Naive B cell (primary cell): ENCODE results near the gene MAPK8IP2. TPM values are rescaled to one million over a fixed set of nuclear protein-coding genes. Genes with fewer than 3 reads are reported as not detected.
A peak's percentile ranks its signal among the peaks of the same experiment; 100 is the strongest.

Experiments
- ATAC-seq, 2 donors: fragments of 150-1000 bp; cut with Tn5 transposase; 2 replicates each; pipeline ENCODE4 v1.10.0; 2021; ENCODE audit warnings: low read depth in 2 of 2, mild to moderate bottlenecking in 2 of 2, moderate library complexity in 2 of 2
- DNase-seq: peaks from one replicate; pipeline ENCODE4 v3.0.0; 2022
- H3K27ac Mint-ChIP-seq, 6 donors: one replicate each; pipeline ENCODE4 v1.8.0; 2020 to 2022; ENCODE audit warnings: mild to moderate bottlenecking in 6 of 6, mixed read lengths in 6 of 6, moderate library complexity in 5 of 6, inconsistent platforms in 2 of 6
- H3K27me3 Mint-ChIP-seq, 3 donors: one replicate each; pipeline ENCODE4 v1.8.0; 2021 to 2022; ENCODE audit warnings: mixed read lengths in 3 of 3, mild to moderate bottlenecking in 1 of 3
- H3K36me3 Mint-ChIP-seq, 2 donors: one replicate each; pipeline ENCODE4 v1.8.0; 2020 to 2022; ENCODE audit warnings: mixed read lengths in 2 of 2, inconsistent platforms in 1 of 2, mild to moderate bottlenecking in 1 of 2
- H3K4me1 Mint-ChIP-seq, 3 donors: one replicate each; pipeline ENCODE4 v1.8.0; 2020 to 2022; ENCODE audit warnings: mixed read lengths in 3 of 3, inconsistent platforms in 1 of 3, mild to moderate bottlenecking in 1 of 3, moderate library complexity in 1 of 3
- H3K4me3 Mint-ChIP-seq, 8 donors: one replicate each; pipeline ENCODE4 v1.8.0; 2020 to 2022; ENCODE audit warnings: mild to moderate bottlenecking in 8 of 8, mixed read lengths in 8 of 8, moderate library complexity in 8 of 8, inconsistent platforms in 2 of 8
- H3K9me3 Mint-ChIP-seq, 7 donors: one replicate each; pipeline ENCODE4 v1.8.0; 2020 to 2022; ENCODE audit warnings: mixed read lengths in 7 of 7, mild to moderate bottlenecking in 5 of 7, inconsistent platforms in 2 of 7, moderate library complexity in 1 of 7
- polyA plus RNA-seq, 6 donors: library from polyadenylated mRNA; unstranded; fragments of 300-500 nt; fragmentation: Illumina TruSeq; gene quantifications; one replicate each; pipeline ENCODE4 v1.2.3, GENCODE V29; 2021; ENCODE audit warnings: low read depth in 6 of 6

The MAPK8IP2 gene
- under 1 TPM in 1 of 6 donors, not detected in 5; 0.04 TPM for polyA plus RNA-seq

GRCh38 chr22:50600538-50600937 lies at the start of gene MAPK8IP2:
TSS of gene MAPK8IP2 (plus strand) at chr22:50600793. CDS start at chr22:50600819, 26 bp downstream.
- Mint-ChIP-seq H3K27ac (peak within 1 kb of the TSS in 3 of 6 donors; percentile 36 to 90 (median 42)), H3K27me3 (peaks cover 22 to 60% (median 44%) of the 10 kb centered on the region in 3 donors), H3K4me3 (peak within 1 kb of the TSS; percentile 51 to 90 (median 76)), H3K4me1 (peaks cover 8 to 18% (median 10%) of the 10 kb centered on the region in 3 donors), H3K9me3 (peaks cover 0 to 4% (median 0%) of the 10 kb centered on the region in 7 donors), H3K36me3 (peaks cover 11 to 12% of the 10 kb centered on the region in 2 donors)
- DNase-seq, result no peak
- ATAC-seq, result peak; percentile 46 to 57

- peak overlapping the region in 3 of 8 donors; percentile 18 to 66 (median 30) for H3K4me3 Mint-ChIP-seq
- H3K27ac Mint-ChIP-seq, result no peak overlapping the region
- ATAC-seq, result no peak
- no peaks in the 10 kb centered on the region for H3K36me3 Mint-ChIP-seq
- DNase-seq, result no peak
- H3K4me1 Mint-ChIP-seq, result peaks cover 9 to 22% (median 19%) of the 10 kb centered on the region in 3 donors
- H3K27me3 Mint-ChIP-seq, result peaks cover 0 to 9% (median 3%) of the 10 kb centered on the region in 3 donors
- H3K9me3 Mint-ChIP-seq, result no peaks in the 10 kb centered on the region
Measured at GRCh38 chr22:50551160-50551752, 49.3 kb upstream of the MAPK8IP2 start.

- DNase-seq, result no peak
Measured at GRCh38 chr22:50553310-50553709, 47.3 kb upstream of the MAPK8IP2 start.

GRCh38 chr22:50556703-50557102 lies 43.9 kb upstream of the MAPK8IP2 start:
- H3K4me3 Mint-ChIP-seq, result no peak overlapping the region
- no peaks in the 10 kb centered on the region for H3K36me3 Mint-ChIP-seq
- no peaks in the 10 kb centered on the region for H3K9me3 Mint-ChIP-seq
- ATAC-seq (no peak), DNase-seq (no peak)
- H3K4me1 Mint-ChIP-seq, result peaks cover 2 to 10% (median 6%) of the 10 kb centered on the region in 3 donors
- no peak overlapping the region for H3K27ac Mint-ChIP-seq
- H3K27me3 Mint-ChIP-seq, result peaks cover 0 to 16% (median 9%) of the 10 kb centered on the region in 3 donors

More at GRCh38 chr22:50553310-50553709, 47.3 kb upstream of the MAPK8IP2 start:
- Mint-ChIP-seq H3K27me3 (peaks cover 0 to 9% (median 8%) of the 10 kb centered on the region in 3 donors), H3K4me1 (peaks cover 9 to 12% (median 12%) of the 10 kb centered on the region in 3 donors), H3K27ac (peak overlapping the region in 1 of 6 donors; percentile 66), H3K36me3 (no peaks in the 10 kb centered on the region), H3K4me3 (peak overlapping the region in 1 of 8 donors; percentile 38), H3K9me3 (no peaks in the 10 kb centered on the region)
- no peak for ATAC-seq

- no peaks in the 10 kb centered on the region for H3K36me3 Mint-ChIP-seq
- H3K27ac Mint-ChIP-seq, result no peak overlapping the region
Measured at GRCh38 chr22:50560034-50560433, 40.6 kb upstream of the MAPK8IP2 start.

GRCh38 chr22:50561401-50562358 lies 38.9 kb upstream of the MAPK8IP2 start:
- peak overlapping the region in 7 of 8 donors; percentile 16 to 82 (median 68) for H3K4me3 Mint-ChIP-seq
- no peak for DNase-seq
- peaks cover 0 to 9% (median 7%) of the 10 kb centered on the region in 3 donors for H3K27me3 Mint-ChIP-seq

More at GRCh38 chr22:50560034-50560433, 40.6 kb upstream of the MAPK8IP2 start:
- Mint-ChIP-seq H3K4me3 (peak overlapping the region in 1 of 8 donors; percentile 31), H3K27me3 (peaks cover 0 to 16% (median 6%) of the 10 kb centered on the region in 3 donors), H3K4me1 (peaks cover 17 to 24% (median 17%) of the 10 kb centered on the region in 3 donors), H3K9me3 (no peaks in the 10 kb centered on the region)
- DNase-seq, result no peak
- ATAC-seq, result no peak

GRCh38 chr22:50562523-50563412 lies 37.8 kb upstream of the MAPK8IP2 start, which contains the start of gene SYCE3:
TSS of gene SYCE3 (minus strand) at chr22:50562919. CDS start at chr22:50556405, 6,514 bp downstream.
- ATAC-seq (peak; percentile 89 to 96), DNase-seq (peak; percentile 97)
- H3K27ac Mint-ChIP-seq, result peak within 1 kb of the TSS in 5 of 6 donors; percentile 68 to 94 (median 92)
- peak within 1 kb of the TSS; percentile 86 to 99 (median 96) for H3K4me3 Mint-ChIP-seq
- no peaks in the 10 kb centered on the region for H3K9me3 Mint-ChIP-seq
- peaks cover 17 to 24% (median 17%) of the 10 kb centered on the region in 3 donors for H3K4me1 Mint-ChIP-seq
- H3K27me3 Mint-ChIP-seq, result peaks cover 0 to 11% (median 8%) of the 10 kb centered on the region in 3 donors
- H3K36me3 Mint-ChIP-seq, result no peaks in the 10 kb centered on the region

More at GRCh38 chr22:50561401-50562358, 38.9 kb upstream of the MAPK8IP2 start:
- peaks cover 17 to 24% (median 17%) of the 10 kb centered on the region in 3 donors for H3K4me1 Mint-ChIP-seq
- peak overlapping the region in 5 of 6 donors; percentile 16 to 94 (median 61) for H3K27ac Mint-ChIP-seq
- no peaks in the 10 kb centered on the region for H3K36me3 Mint-ChIP-seq
- ATAC-seq, result no peak
- H3K9me3 Mint-ChIP-seq, result no peaks in the 10 kb centered on the region

GRCh38 chr22:50563413-50564160 lies 37.0 kb upstream of the MAPK8IP2 start:
- H3K4me1 Mint-ChIP-seq, result peaks cover 17 to 24% (median 17%) of the 10 kb centered on the region in 3 donors
- no peak for DNase-seq
- no peak for ATAC-seq
- peaks cover 0 to 11% (median 8%) of the 10 kb centered on the region in 3 donors for H3K27me3 Mint-ChIP-seq
- H3K4me3 Mint-ChIP-seq, result peak overlapping the region; percentile 86 to 99 (median 96)
- H3K27ac Mint-ChIP-seq, result peak overlapping the region in 3 of 6 donors; percentile 83 to 94 (median 89)
- H3K36me3 Mint-ChIP-seq, result no peaks in the 10 kb centered on the region
- no peaks in the 10 kb centered on the region for H3K9me3 Mint-ChIP-seq

GRCh38 chr22:50564289-50564688 lies 36.3 kb upstream of the MAPK8IP2 start:
- no peaks in the 10 kb centered on the region for H3K9me3 Mint-ChIP-seq
- peak overlapping the region in 3 of 8 donors; percentile 13 to 99 (median 40) for H3K4me3 Mint-ChIP-seq
- no peak for ATAC-seq
- peaks cover 0 to 11% (median 5%) of the 10 kb centered on the region in 3 donors for H3K27me3 Mint-ChIP-seq
- H3K36me3 Mint-ChIP-seq, result no peaks in the 10 kb centered on the region
- no peak overlapping the region for H3K27ac Mint-ChIP-seq
- H3K4me1 Mint-ChIP-seq, result peaks cover 17 to 24% (median 17%) of the 10 kb centered on the region in 3 donors
- no peak for DNase-seq

GRCh38 chr22:50567721-50568252 lies 32.8 kb upstream of the MAPK8IP2 start:
- peaks cover 8 to 21% (median 9%) of the 10 kb centered on the region in 3 donors for H3K4me1 Mint-ChIP-seq
- no peak overlapping the region for H3K4me3 Mint-ChIP-seq
- no peaks in the 10 kb centered on the region for H3K9me3 Mint-ChIP-seq
- H3K27ac Mint-ChIP-seq, result no peak overlapping the region
- no peak for ATAC-seq
- H3K36me3 Mint-ChIP-seq, result no peaks in the 10 kb centered on the region
- H3K27me3 Mint-ChIP-seq, result peaks cover 0 to 5% (median 0%) of the 10 kb centered on the region in 3 donors
- no peak for DNase-seq

GRCh38 chr22:50568626-50569025 lies 32.0 kb upstream of the MAPK8IP2 start:
- H3K27ac Mint-ChIP-seq, result no peak overlapping the region

More at GRCh38 chr22:50568626-50569025, 32.0 kb upstream of the MAPK8IP2 start:
- H3K27me3 Mint-ChIP-seq, result peaks cover 0 to 5% (median 0%) of the 10 kb centered on the region in 3 donors
- H3K4me3 Mint-ChIP-seq, result no peak overlapping the region
- H3K9me3 Mint-ChIP-seq, result no peaks in the 10 kb centered on the region
- peaks cover 0 to 13% (median under 1%) of the 10 kb centered on the region in 3 donors for H3K4me1 Mint-ChIP-seq
- no peaks in the 10 kb centered on the region for H3K36me3 Mint-ChIP-seq
- ATAC-seq (no peak), DNase-seq (no peak)
